Measurements from ENCODE around the gene ZNF605. TPM values are rescaled to one million over a fixed set of nuclear protein-coding genes. Genes with fewer than 3 reads are reported as not detected.

ZNF605 gene

Small RNA genes within 50 kb of the gene (small RNA-seq; reads per million reads assigned to genes)
- gene RNU4ATAC12P (ENCODE audit: insufficient read depth) = not detected

Measured in neuronal stem cell (in vitro differentiated cells).